Mammary epithelial cell (primary cell): ENCODE measurements around the gene PCNX1.

Experiments used
- CTCF ChIP-seq, 2 donors: IDR thresholded peaks in 1 of 2; conservative IDR thresholded peaks in 1 of 2; 2 replicates each; pipeline ENCODE4 v1.5.1; 2011 to 2012; ENCODE audit warnings: inconsistent platforms in 2 of 2, low read length in 2 of 2, mild to moderate bottlenecking in 2 of 2, control low read depth in 1 of 2, low read depth in 1 of 2; ENCODE audit not compliant: insufficient read depth in 1 of 2; ENCODE audit errors: extremely low read depth in 1 of 2
- EZH2 ChIP-seq: IDR thresholded peaks from 2 replicates; pipeline ENCODE4 v1.6.1; 2012; ENCODE audit warnings: low read length, inconsistent platforms, borderline replicate concordance

DNA sequence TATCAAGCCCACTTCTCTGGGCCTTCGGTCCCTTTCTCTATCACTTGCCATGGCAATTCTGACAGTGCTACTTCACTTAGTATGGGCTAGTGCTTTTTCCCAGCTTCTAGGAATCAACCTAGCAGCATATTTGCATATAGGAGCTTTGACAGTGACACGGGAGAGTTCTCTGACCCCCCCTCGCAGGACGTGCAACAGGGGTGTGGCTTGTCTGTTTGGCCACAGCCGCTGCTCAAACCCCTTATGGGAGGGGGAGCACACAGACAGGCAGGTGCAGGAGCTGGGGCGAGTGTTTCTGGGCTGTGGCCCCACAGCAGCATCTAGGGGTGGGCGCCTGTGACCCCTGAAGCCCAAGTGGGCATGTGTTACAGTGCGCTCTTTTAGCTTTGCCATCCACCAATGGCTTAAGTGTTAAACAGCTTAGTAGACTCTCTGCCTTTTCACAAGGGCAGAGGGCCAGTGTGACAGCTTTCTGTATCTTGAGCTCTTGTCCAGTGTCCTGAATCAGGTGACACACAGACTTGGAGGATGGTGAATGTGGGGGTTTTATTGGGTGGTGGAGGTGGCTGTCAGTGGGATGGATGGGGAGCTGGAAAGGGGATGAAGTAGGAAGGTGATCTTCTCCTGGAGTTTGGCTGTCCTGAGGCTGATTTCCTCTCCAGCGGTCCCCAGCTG is 229.3 kb downstream of the PCNX1 start:
- TF ChIP-seq CTCF (conservative IDR thresholded peaks at IDR 0.05 in 1 of 2, IDR thresholded peaks at IDR 0.05 in 1 of 2; ENCODE audit: extremely low read depth in 1 of 2, insufficient read depth in 1 of 2, low read depth in 1 of 2, low read length in 2 of 2) (no peak), EZH2 (no peak)
